Uterus (tissue), 4 donors: ENCODE results near the gene CILP2. TPM values are rescaled to one million over a fixed set of nuclear protein-coding genes. Genes with fewer than 3 reads are reported as not detected.
A peak's percentile ranks its signal among the peaks of the same experiment; 100 is the strongest.

ENCODE experiments used
- DNase-seq, 2 donors: peaks; one replicate each; pipeline ENCODE4 v3.0.0-alpha.2; 2019 to 2020
- H3K27ac ChIP-seq, 2 donors: fragments of 200-600 bp; sonication (generic); 1 replicate in 1 of 2; 2 replicates in 1 of 2; pipeline ENCODE4 v1.5.1; 2016 to 2018
- H3K27me3 ChIP-seq, 2 donors: fragments of 200-600 bp; sonication (generic); one replicate each; pipeline ENCODE4 v1.5.1; 2018 to 2019; ENCODE audit warnings: control low read depth in 1 of 2
- H3K36me3 ChIP-seq, 2 donors: fragments of 200-600 bp; sonication (generic); one replicate each; pipeline ENCODE4 v1.5.1; 2019; ENCODE audit warnings: control low read depth in 1 of 2
- H3K4me1 ChIP-seq, 2 donors: fragments of 200-600 bp; sonication (generic); one replicate each; pipeline ENCODE4 v1.5.1; 2018 to 2019; ENCODE audit warnings: control low read depth in 1 of 2
- H3K4me3 ChIP-seq, 2 donors: fragments of 200-600 bp; sonication (generic); 1 replicate in 1 of 2; 2 replicates in 1 of 2; pipeline ENCODE4 v1.5.1; 2018 to 2019; ENCODE audit warnings: mild to moderate bottlenecking in 1 of 2
- H3K9me3 ChIP-seq, 2 donors: fragments of 200-600 bp; sonication (generic); one replicate each; pipeline ENCODE4 v1.5.1; 2019; ENCODE audit warnings: control low read depth in 1 of 2
- CTCF ChIP-seq, 4 experiments: fragments of 200-600 bp in 2 of 4; fragments of 450-650 bp in 2 of 4; sonication (generic) in 2 of 4; IDR thresholded peaks; one replicate each; pipeline ENCODE4 v1.5.1; 2016 to 2019; ENCODE audit warnings: antibody characterized with exemption in 4 of 4, mild to moderate bottlenecking in 2 of 4, moderate library complexity in 1 of 4
- POLR2A ChIP-seq, 2 donors: fragments of 450-650 bp; IDR thresholded peaks; one replicate each; pipeline ENCODE4 v1.6.1; 2016; ENCODE audit warnings: antibody characterized with exemption in 2 of 2, mild to moderate bottlenecking in 1 of 2, moderate library complexity in 1 of 2
- intact Hi-C: fragments of 100-400 bp; cut with DNase I; formaldehyde crosslinking; loops from one replicate; pipeline ENCODE4 v1.15.1; 2023; ENCODE audit warnings: low total_unique reads
- total RNA-seq, 4 donors: library from RNA; depleted of rRNA in 3 of 4; stranded (reverse); fragments of >200 nt in 3 of 4; gene quantifications; one replicate each; pipeline versions ENCODE4 v1.1.0 to v1.2.4, GENCODE V29; 2014 to 2023
- donor health status: DM: yes; HTN: yes; CAD: no.

The CILP2 gene
- total RNA-seq, 4 donors from 2014 or later = 0.15 to 1.2 TPM; not detected in 2

- Histone ChIP-seq H3K27ac (no peak overlapping the region), H3K4me1 (peaks cover 0 to 3% of the 10 kb centered on the region in 2 donors), H3K4me3 (no peak overlapping the region), H3K36me3 (no peaks in the 10 kb centered on the region), H3K27me3 (no peaks in the 10 kb centered on the region), H3K9me3 (no peaks in the 10 kb centered on the region)
- intact Hi-C loops = loop anchor here (10.0 kb wide), 1 partner anchor 114 kb away; the partner anchor contains the start of gene GMIP
- TF ChIP-seq CTCF (IDR thresholded peaks at IDR 0.05) (no peak), POLR2A (IDR thresholded peaks at IDR 0.05) (no peak)
- DNase-seq = no peak
Measured at GRCh38 chr19:19530423-19530804, 7.7 kb upstream of the CILP2 start.

- TF ChIP-seq CTCF (IDR thresholded peaks at IDR 0.05) (no peak), POLR2A (IDR thresholded peaks at IDR 0.05) (no peak)
- no peaks in the 10 kb centered on the region for H3K36me3 ChIP-seq
- intact Hi-C loops = loop anchor here (10.0 kb wide), 1 partner anchor 114 kb away; the partner anchor contains the start of gene GMIP
- H3K4me3 ChIP-seq = no peak overlapping the region
- peaks cover 0 to 3% of the 10 kb centered on the region in 2 donors for H3K4me1 ChIP-seq
- no peak overlapping the region for H3K27ac ChIP-seq
- no peak for DNase-seq
- H3K9me3 ChIP-seq = no peaks in the 10 kb centered on the region
- H3K27me3 ChIP-seq = no peaks in the 10 kb centered on the region
Measured at GRCh38 chr19:19530889-19531288, 7.2 kb upstream of the CILP2 start.

GRCh38 chr19:19531951-19532805 is 5.9 kb upstream of the CILP2 start:
- Histone ChIP-seq H3K27me3 (no peaks in the 10 kb centered on the region), H3K4me1 (peaks cover 0 to 3% of the 10 kb centered on the region in 2 donors), H3K4me3 (no peak overlapping the region), H3K36me3 (no peaks in the 10 kb centered on the region), H3K27ac (no peak overlapping the region), H3K9me3 (no peaks in the 10 kb centered on the region)
- intact Hi-C loops = loop anchor here (10.0 kb wide), 1 partner anchor 113 kb away; the partner anchor contains the start of gene GMIP
- DNase-seq = peak; percentile 72 to 84
- TF ChIP-seq CTCF (IDR thresholded peaks at IDR 0.05) (peak; percentile 91 to 95 (median 92)), POLR2A (IDR thresholded peaks at IDR 0.05) (peak in 1 of 2 donors; percentile 17)

- Histone ChIP-seq H3K36me3 (no peaks in the 10 kb centered on the region), H3K27ac (no peak overlapping the region), H3K4me1 (peaks cover 0 to 4% of the 10 kb centered on the region in 2 donors), H3K9me3 (no peaks in the 10 kb centered on the region), H3K4me3 (no peak overlapping the region), H3K27me3 (peaks cover 0 to 2% of the 10 kb centered on the region in 2 donors)
- DNase-seq = no peak
- intact Hi-C loops = loop anchor here (10.0 kb wide), 1 partner anchor 112 kb away; the partner anchor contains the start of gene GMIP
- TF ChIP-seq CTCF (IDR thresholded peaks at IDR 0.05) = no peak
- TF ChIP-seq POLR2A (IDR thresholded peaks at IDR 0.05) = no peak
Measured at GRCh38 chr19:19532806-19533701, 5.0 kb upstream of the CILP2 start.
